OCI-M1 (cell line): Measurements from ENCODE around the gene PRKCB.

Experiments
- DNase-seq: peaks from one replicate; lab custom pipeline; 2025; lab: John Stamatoyannopoulos, UW

The PRKCB gene

DNA sequence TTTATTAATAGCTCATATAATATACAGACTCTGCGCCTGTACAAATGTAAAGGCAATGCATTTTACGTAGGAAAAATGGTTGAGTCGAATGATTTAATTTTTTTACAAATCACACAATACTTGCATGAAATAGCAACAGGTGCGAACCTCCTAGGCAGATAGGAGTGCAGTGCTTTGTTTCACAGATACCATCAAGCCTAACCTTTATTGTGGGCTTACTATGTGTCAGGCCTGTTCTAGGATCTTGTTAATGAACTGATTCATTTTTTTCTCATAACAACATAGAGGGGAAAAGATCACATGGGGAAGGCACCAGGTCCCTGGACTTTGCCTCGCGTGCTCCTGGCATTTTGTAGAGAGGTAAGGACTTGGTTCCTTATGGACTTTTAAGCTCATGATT lies 107.8 kb downstream of the PRKCB start:
- DNase-seq, result no peak

- DNase-seq, result no peak
These were observed 108.6 kb downstream of the PRKCB start for GRCh38 chr16:23944381-23944780.

- DNase-seq, result no peak
These were observed 109.5 kb downstream of the PRKCB start for GRCh38 chr16:23945243-23945642.

DNA sequence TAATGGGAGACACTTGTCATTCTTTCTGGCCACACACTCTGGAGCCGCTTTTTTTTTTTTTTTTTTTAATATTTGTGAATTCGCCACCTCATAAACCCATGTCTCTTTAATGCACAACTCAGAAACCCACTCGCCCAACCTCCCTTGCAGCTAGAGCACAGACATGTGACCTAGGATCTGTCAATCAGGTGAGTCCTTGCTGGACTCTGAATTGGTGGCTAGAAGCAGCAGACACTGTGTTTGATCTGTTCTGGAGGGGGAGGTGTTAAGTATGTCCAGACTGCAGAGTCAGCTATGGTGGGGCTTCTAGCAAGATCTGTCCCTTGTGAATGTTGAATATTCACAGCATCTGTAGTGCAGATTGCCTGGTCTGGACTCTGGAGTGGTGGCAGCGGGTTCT lies 112.1 kb downstream of the PRKCB start:
- peak; percentile 38 for DNase-seq

GRCh38 chr16:23948949-23949411 lies 113.2 kb downstream of the PRKCB start:
- peak; percentile 52 for DNase-seq

DNA sequence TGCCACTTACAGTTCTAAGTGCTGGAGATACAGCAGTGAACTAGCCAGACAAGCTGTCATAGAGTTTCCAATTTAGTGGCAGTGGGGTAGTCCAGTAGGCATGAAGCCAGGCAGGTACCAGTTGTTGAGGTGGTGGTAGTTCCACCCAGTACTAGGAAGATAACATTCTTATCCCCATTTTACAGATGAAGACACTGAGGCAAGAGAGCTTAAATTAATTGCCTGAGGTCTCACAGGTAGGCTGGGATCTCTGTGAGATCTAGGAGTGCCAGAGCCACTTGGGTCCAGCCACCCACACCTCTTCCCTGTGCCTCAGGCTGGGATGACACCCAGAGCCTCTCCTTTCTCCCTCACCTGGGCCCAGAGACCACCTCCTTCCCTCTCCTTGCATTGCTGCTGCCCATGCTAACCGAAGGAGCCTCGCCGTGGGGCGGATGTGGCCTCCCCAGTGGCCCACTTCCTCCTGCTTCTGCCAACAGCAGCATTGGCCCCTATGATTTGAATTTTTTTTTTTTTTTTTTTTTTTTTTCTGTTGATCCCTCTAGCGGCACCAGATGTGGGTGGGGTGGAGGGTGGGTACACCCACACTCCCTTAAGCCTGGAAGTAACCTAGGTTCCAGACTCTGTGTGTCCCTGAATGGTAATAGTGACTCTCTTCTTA lies 114.0 kb downstream of the PRKCB start:
- peak; percentile 19 for DNase-seq

DNA sequence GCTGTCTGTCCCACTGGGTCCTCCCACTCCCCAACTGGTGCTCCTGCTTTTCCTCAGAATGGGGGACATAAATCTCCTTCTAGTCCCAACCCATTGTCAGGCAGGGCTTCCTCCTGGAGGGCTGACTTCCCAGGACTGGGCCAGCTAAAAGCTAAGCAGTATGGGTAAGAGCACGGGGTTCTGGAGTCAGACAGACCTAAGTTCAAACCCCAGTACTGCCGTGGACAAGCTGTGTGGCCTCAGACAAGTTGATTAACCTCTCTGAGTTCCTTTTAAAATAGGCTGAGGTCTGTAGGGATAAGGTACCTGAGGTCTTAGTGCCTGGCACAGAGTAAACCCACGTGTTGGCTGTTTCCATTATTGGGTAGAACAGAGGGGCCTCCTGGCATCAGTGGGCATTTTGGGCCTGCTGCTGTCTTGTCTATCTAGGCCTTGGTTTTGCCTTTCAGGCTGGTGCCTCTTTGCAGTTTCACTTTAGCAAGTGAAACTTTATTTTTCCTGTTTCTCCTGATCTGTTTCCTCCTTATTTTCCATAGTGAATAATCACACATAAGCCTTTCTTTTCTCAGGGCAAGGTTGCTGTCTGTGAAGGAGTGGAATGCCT lies 114.6 kb downstream of the PRKCB start:
- peak; percentile 35 for DNase-seq

GRCh38 chr16:23950898-23951297 lies 115.1 kb downstream of the PRKCB start:
- DNase-seq, result peak; percentile 35

DNA sequence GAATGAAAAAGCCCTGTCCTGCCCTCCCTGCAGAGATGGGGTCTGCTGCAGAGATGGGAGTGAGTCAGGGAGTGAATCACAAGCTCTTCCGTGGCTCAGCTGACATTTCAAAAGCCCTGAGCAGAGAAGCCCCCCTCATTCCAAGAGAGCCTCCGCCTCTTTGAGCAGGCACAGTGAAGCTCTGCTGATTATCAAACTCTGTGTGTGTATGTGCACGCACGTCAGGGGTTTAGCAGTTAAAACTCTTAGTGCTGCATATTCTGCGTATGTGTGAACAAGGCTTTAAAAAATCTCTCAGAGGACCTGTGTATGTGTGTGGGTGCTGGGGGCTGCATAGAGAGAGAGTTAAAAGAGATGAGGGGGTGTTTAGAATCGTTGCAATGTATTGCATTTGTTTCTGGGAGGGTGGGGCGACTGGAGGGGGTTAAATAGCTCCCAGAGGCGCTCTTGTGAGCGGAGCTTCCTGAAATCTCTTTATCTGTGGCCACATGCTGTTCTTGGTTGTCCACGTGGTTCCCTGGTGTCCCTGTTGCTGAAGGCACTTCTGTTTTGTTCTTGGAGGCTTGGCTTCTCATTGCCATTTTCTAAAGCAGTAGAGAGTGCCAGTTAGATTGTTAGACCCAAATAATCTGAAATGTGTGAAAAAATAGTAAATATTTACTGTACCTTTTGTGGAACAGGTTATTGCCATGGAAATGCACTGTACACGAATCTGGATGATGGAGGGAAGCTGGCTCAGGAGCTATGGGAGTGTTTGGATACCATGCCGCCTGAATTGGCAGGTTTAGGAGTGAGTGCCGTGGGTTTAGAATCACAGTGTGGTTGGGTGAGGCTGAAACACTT lies 116.6 kb downstream of the PRKCB start:
- peak; percentile 97 for DNase-seq

DNA sequence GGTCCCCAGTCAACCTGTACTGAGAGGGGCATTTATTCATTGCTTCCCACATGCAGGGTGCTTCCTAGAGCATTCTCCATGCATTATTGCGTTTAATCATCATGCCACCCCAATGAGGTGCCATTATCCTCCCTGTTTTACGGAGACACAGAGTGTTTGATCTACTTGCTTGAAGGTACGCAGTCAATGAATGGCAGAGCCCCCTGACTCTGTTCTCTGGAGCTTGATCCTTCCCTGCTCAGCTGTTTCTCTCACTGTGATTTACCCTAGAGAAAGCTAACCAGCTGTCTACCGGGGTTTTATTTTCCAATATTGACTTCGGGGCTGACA lies 117.2 kb downstream of the PRKCB start:
- no peak for DNase-seq

- no peak for DNase-seq
These were observed 117.7 kb downstream of the PRKCB start for GRCh38 chr16:23953476-23953875.

DNA sequence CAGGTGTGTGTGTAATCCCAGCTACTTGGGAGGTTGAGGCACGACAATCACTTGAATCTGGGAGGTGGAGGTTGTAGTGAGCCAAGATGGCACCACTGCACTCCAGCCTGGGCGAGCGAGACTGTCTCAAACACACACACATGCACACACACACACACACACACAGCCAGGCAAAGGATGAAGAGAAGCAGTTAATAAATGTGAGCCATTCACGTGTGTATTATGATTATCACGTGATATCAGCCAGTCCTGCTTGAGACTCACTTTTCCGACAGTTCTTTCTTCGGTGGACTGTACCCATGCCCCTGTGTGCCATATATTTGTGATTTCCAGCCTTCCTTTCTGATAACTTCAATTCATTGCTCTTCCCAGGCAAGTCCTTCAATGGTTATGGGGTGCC lies 119.3 kb downstream of the PRKCB start:
- DNase-seq, result no peak

GRCh38 chr16:23957287-23957686 lies 121.5 kb downstream of the PRKCB start:
- DNase-seq, result no peak

DNA sequence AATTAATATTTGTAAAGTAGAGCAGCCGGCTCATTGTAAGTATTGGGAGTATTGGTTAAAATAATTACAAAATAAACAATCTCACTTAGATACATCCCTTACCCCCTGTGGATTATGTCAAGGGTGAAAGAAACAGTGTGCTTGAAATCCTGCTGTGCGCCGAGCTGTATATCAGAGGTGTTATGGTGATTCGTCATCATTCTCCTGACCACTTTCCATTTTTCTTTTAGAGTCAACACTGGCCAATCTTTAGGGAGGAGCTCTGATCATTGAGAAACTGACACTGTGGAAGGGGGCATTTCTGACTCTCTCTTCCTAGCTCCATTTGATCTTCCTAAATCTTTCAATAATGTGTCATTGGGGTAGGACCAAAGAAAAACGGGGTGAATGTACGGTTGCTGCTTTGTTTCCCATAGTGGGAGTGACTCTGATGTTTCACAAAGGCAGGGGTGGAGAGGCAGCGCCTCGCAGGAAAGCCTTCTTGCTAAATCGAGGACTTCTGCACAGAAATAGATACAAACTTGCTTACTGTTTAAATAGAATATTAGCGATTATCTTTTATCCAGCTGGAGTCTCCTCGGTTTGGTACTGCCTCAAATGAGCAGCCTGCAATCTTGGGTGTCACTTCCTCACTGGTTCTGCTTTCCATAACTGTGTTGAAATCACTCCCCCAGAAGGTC lies 123.4 kb downstream of the PRKCB start:
- peak; percentile 45 for DNase-seq

- DNase-seq, result no peak
These were observed 123.9 kb downstream of the PRKCB start for GRCh38 chr16:23959752-23960072.

GRCh38 chr16:23960081-23960885 lies 124.5 kb downstream of the PRKCB start:
- no peak for DNase-seq

DNA sequence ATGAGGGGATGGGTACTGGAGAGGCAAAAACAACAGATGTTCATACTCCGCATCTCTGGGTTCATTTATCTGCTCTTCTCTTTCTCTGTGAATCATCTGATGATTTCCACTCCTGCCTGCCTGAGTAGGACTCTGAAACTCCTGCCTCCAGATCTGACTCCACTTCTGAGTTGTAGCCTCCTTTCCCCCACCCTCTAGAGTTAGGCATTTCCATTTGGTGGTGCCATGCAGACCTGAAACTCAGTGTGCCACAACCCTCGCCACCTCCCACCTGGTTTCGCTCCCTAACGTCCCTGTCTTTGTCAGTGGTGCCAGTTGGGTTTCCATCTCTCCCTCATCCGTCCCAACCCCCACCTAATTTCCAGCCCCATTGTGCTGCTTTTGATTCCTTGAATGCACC lies 126.2 kb downstream of the PRKCB start:
- no peak for DNase-seq

- DNase-seq, result no peak
These were observed 128.4 kb downstream of the PRKCB start for GRCh38 chr16:23964136-23964535.

DNA sequence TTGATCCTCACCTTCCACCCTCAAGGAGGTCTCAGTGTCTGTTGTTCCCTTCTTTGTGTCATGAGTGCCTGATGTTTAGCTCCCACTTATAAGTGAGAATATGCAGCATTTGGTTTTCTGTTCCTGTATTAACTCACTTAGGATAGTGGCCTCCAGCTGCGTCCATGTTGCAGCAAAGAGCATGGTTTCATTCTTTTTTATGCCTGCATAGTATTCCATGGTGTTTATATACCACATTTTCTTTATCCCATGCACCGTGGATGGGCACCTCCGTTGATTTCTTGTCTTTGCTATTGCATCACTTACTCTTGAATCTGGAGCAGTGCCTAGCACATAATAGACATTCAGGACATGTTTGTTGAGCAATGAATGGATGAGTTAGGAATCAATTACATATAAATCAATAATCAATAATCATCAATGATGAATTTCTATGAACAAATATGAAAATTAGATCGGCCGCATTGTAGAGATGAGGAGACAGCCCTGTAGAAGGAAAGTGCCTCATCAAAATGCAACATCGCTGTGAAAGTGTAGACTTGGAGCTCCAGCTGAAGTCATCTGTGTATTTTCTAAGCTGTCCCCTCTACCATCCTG lies 129.5 kb downstream of the PRKCB start:
- no peak for DNase-seq

DNA sequence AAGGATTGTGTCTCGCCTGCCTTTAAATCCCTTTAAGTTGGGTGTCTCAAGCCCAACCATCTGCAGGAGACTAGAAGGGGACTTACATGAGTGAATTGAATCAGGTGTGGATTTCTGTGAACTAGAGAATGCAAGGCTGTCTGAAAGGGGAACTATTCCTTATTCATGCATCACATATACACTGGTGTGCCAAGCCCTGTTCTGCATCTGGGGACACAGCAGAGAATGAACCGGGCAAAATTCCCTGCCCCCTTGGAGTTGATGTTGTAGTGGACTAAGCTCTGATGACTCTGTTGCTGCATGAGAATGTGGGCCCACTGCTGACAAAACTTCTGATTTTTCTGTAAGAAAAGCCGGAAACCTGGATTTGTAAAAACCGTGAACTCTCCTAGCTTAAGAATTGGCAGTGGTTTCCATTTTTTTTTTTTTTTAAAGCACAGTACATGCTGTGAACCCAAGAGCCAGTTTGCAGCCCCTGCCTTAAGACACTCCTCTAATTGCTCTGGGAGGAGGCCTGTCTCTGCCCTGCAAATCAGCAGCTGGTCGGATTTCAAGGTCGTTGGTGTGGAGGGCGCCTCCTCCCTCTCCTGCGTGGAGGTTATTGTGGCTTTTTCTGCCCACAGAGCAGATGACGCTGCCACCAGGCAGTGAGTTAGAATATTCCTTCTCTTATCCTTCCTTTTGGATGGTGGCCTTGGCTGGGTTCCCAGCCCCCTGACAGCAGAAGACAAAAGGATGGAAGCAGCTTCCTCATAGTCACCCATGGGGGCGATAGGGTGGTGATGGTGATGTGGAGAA lies 131.0 kb downstream of the PRKCB start:
- DNase-seq, result peak; percentile 94

DNA sequence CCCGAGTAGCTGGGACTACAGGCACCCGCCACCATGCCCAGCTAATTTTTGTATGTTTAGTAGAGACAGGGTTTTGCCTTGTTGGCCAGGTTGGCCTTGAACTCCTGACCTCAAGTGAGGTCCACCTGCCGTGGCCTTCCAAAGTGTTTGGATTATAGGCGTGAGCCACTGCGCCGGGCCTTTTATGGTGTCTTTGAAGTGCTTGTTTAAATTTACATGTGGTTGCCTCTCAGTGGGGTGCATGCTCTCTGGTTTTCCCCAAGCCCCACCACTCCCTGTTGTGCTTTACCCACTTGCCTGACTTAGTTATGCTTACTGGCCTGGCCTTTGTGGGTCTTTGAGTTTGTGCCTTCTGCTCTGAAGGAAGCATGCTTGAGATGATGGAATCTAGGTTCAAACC lies 132.0 kb downstream of the PRKCB start:
- no peak for DNase-seq
